ENCODE measurements around the gene UBR7. TPM values are rescaled to one million over a fixed set of nuclear protein-coding genes. Genes with fewer than 3 reads are reported as not detected.
A peak's percentile ranks its signal among the peaks of the same experiment; 100 is the strongest.

The UBR7 gene
- polyA plus RNA-seq, 10 donors, result 24.0 to 30.4 (median 25.2) TPM

DNA sequence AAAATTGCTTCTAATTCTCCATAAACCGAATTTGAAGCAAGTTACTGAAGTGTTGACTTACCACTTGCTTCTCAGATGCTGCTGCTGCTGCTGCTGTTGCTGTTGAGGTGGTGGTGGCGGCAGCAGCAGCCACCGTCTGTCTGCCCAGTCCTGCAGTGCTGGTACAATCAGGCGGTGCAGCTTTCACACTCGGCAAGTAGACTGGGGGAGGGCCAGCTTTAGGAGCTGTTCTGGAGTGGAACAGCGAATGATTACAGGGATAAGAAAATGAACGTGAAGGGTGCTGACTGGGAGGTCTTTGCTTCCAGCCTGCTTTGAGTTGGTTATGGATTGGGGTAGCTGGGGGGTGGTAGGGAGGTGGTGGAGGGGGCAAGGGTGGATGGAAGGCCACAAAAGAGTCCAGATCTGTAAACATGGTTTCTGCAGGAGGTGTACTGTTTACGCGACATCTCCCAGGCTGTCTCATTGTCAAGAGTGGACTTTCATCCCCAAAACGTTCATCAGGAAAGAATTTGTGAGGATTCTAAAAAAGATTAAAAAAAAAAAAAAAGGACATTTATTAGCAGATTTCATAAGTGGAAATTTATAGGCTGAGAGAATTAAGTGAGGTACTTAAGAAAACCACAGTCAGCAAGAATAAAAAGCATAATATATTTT lies 38.8 kb downstream of the UBR7 start:
- no peak for DNase-seq

DNA sequence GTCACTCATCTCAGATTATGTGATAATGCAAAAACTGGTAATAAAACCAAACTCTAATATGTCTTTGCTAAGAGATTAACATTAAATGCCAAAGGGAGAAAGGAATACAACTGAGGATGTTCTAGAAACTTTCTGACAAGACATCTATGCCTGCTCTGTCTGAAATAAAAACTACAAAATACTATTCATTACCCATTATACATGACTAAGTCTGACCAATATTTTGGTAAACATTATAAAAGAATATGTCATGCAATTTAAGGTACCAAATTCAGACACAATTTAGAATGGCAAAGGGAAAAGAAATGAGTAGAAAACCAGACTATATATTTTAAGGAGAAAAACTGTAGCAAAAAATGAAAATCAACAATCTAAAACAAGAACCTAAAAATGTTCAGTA lies 39.5 kb downstream of the UBR7 start:
- no peak for DNase-seq

- DNase-seq, result no peak
Measured at GRCh38 chr14:93249128-93249831, 42.2 kb downstream of the UBR7 start.

DNA sequence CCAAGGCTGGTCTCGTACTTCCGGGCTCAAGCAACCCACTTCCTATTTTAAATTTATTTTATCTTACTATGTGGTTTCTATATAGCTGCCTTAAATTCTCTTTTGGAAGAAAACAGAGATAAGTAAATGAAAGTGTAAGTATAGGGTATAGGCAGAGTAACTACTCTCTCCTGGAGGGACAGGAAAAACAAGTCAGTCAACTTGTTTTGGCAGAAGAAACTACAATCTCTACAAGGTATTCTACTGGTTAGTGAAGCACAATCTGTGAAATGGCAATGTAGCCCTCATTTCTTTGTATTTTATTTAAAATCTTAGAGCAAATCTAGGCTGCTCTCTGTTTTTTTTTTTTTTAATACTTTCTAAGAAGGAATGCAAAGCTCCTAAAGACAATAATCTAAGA lies 55.4 kb downstream of the UBR7 start:
- DNase-seq, result no peak

- DNase-seq, result no peak
Measured at GRCh38 chr14:93263416-93263815, 56.4 kb downstream of the UBR7 start.

GRCh38 chr14:93266127-93266526 lies 59.1 kb downstream of the UBR7 start:
- no peak for DNase-seq

DNA sequence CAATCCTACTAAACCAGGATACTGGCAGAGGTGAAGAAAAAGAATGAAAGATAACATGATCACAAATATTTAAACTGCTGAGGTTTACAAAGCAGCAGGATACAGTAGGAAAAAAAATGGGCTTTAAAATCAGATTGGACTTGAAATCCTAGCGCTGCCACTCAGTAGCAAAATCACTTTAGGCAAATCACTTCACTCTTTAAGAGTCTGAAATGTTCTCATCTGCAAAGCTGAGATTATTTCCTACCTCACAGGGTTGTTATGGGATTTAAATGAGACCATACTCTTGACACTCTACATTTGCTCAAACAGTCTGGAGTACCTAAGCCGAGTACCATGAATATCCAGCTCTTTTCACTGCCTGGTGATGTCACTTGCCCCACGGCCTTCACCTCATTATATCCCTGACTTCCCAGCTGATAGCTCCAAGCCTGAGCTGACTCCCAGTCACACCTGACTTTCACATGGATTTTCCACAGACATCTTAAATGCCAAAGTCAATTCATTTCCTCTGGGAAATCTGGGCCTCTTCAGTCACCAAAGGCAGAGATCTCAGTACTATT lies 60.2 kb downstream of the UBR7 start:
- DNase-seq, result no peak

GRCh38 chr14:93268406-93268805 lies 61.4 kb downstream of the UBR7 start:
- no peak for DNase-seq

GRCh38 chr14:93269341-93270068 lies 62.4 kb downstream of the UBR7 start:
- peak in 1 of 3 donors; percentile 18 for DNase-seq

- no peak for DNase-seq
Measured at GRCh38 chr14:93271111-93271510, 64.1 kb downstream of the UBR7 start.

DNA sequence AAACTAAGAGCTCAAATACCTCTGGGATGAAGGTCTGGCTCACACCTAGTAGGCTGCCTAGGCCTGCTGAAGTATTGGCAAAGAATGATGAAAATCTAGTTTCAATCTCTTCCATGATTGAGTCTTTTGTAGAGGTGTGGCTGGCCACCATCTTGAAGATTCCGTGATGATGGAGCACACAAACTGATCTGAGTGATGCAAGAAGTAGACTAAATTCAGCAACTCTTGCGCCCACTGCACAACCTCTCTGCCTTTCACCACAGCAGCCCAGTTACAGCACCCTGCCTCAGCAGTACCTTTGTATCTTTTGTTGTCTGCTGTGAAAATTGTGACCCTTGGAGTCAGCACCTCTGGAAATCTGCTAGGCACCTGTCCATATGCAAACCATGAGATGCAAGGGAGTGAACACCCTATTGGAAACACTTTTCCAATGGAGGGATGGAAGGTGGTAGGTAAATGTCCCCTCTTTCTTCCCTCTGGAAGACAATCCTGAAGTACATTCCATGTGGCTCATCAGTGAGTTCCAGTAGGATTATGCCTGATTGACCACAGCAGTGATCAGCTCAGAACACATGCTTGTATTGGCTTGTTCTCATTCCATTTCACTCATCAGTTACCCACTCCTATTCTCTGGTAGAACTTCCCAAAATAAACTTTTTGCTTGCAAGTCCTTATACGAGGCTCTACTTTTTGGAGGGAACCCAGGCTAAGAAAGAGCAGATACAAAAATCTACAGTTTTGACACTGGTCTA lies 67.2 kb downstream of the UBR7 start:
- DNase-seq, result no peak

- DNase-seq, result no peak
Measured at GRCh38 chr14:93276031-93276716, 69.1 kb downstream of the UBR7 start.

Other genes with a start within 250 kb of the UBR7 start
- gene ITPK1, start 91.3 kb upstream of the UBR7 start, polyA plus RNA-seq (ENCODE audit: insufficient read length in 10 of 10), result 10 to 100 TPM in 9 of 10 donors, 1 to 10 TPM in 1; 10.0 to 21.2 (median 14.4) TPM
- 10 to 100 TPM; 19.6 to 26.1 (median 22.9) TPM for gene MOAP1, start 22.4 kb upstream of the UBR7 start, polyA plus RNA-seq (ENCODE audit: insufficient read length in 10 of 10)
- gene LYSET, start 21.9 kb upstream of the UBR7 start, polyA plus RNA-seq (ENCODE audit: insufficient read length in 10 of 10), result 10 to 100 TPM; 14.3 to 19.0 (median 16.2) TPM
- 10 to 100 TPM in 2 of 10 donors, 1 to 10 TPM in 8; 7.5 to 12.0 (median 8.4) TPM for gene GON7, start 191 bp upstream of the UBR7 start, polyA plus RNA-seq (ENCODE audit: insufficient read length in 10 of 10)
- 10 to 100 TPM; 18.6 to 26.1 (median 21.7) TPM for gene BTBD7, start 125.8 kb downstream of the UBR7 start, polyA plus RNA-seq (ENCODE audit: insufficient read length in 10 of 10)
- gene COX8C, start 139.9 kb downstream of the UBR7 start, polyA plus RNA-seq (ENCODE audit: insufficient read length in 10 of 10), result 1 to 10 TPM in 1 of 10 donors, under 1 TPM in 8, not detected in 1; 0.29 to 1.2 (median 0.53) TPM
- under 1 TPM; 0.25 to 0.60 (median 0.39) TPM for gene UNC79, start 223.7 kb downstream of the UBR7 start, polyA plus RNA-seq (ENCODE audit: insufficient read length in 10 of 10)